Measurements from ENCODE around the gene FSTL5.

FSTL5 gene

DNA sequence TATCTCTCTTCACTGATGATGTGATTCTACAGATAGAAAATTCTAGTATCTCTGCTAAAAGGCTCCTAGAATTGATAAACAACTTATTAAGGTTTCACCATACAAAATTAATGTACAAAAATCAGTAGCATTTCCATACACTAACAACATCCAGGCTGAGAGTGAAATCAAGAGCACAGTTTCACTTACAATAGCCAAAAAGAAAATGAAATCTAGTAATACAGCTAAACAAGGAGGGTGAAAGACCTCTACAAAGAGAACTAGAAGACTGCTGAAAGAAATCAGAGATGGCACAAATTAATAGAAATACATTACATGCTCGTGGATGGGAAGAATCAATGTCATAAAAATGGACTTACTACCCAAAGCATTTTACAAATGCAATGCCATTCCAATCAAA, 751.9 kb downstream of the FSTL5 start:
- Histone ChIP-seq H3K36me3 (ENCODE audit: insufficient read depth, low read length) (no peaks in the 10 kb centered on the region), H3K4me3 (ENCODE audit: low read depth, low read length) (no peak overlapping the region), H3K27me3 (ENCODE audit: insufficient read depth, low read length) (no peaks in the 10 kb centered on the region), H3K4me1 (ENCODE audit: control insufficient read depth, insufficient read depth, low read length, unreplicated experiment) (no peaks in the 10 kb centered on the region), H3K79me2 (ENCODE audit: control insufficient read depth, insufficient read depth, low read length, unreplicated experiment) (no peaks in the 10 kb centered on the region), H2AFZ (ENCODE audit: low read length, unreplicated experiment) (no peak overlapping the region), H3K27ac (ENCODE audit: low read depth, low read length) (no peak overlapping the region)

- Histone ChIP-seq H3K4me1 (ENCODE audit: control insufficient read depth, insufficient read depth, low read length, unreplicated experiment) (no peaks in the 10 kb centered on the region), H3K27me3 (ENCODE audit: insufficient read depth, low read length) (no peaks in the 10 kb centered on the region), H2AFZ (ENCODE audit: low read length, unreplicated experiment) (no peak overlapping the region), H3K4me3 (ENCODE audit: low read depth, low read length) (no peak overlapping the region), H3K36me3 (ENCODE audit: insufficient read depth, low read length) (no peaks in the 10 kb centered on the region), H3K79me2 (ENCODE audit: control insufficient read depth, insufficient read depth, low read length, unreplicated experiment) (no peaks in the 10 kb centered on the region), H3K27ac (ENCODE audit: low read depth, low read length) (no peak overlapping the region)
Measured at GRCh38 chr4:161404346-161405110, 759.3 kb downstream of the FSTL5 start.

DNA sequence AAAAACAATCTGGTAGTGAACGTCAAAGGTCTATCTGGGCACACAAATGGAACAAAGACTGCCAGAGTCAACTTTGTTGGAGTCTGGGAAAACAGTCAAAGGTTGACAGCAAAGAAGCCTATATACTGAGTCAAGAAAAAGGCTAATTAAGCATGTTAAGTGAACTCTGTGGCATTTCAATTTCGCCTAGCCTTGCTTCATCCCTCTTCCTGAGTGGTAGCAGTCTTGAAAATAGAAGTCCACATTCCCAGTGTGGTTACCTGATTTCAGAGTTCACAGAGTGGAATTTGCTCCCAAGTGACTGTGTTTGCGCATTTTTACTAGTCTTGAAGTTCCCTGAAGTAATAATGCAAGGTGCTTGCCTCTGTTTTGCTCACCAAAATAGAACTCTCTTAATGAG, 760.0 kb downstream of the FSTL5 start:
- no peaks in the 10 kb centered on the region for H3K79me2 ChIP-seq (ENCODE audit: control insufficient read depth, insufficient read depth, low read length, unreplicated experiment)
- no peak overlapping the region for H3K27ac ChIP-seq (ENCODE audit: low read depth, low read length)
- H3K4me3 ChIP-seq (ENCODE audit: low read depth, low read length): no peak overlapping the region
- no peaks in the 10 kb centered on the region for H3K4me1 ChIP-seq (ENCODE audit: control insufficient read depth, insufficient read depth, low read length, unreplicated experiment)
- no peaks in the 10 kb centered on the region for H3K36me3 ChIP-seq (ENCODE audit: insufficient read depth, low read length)
- H3K27me3 ChIP-seq (ENCODE audit: insufficient read depth, low read length): no peaks in the 10 kb centered on the region
- no peak overlapping the region for H2AFZ ChIP-seq (ENCODE audit: low read length, unreplicated experiment)

DNA sequence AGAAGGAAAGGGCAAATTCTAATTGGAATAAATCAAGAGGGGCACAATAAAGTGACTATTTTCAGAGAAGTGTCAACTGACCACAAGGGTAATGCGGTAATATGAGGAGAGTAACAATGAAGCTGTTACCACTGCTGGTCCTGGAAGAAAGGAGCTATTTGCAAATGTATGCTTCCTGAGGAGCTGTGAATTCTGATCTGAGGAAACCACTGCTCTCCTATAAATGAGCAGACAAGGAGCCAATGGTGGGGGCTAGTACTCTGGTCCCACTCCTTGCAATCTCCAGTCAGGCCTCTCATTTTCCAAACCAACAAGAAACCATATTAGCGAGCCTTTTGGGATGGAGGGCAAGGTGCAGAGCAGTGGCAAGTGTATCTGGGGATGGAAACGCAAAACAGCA, 770.2 kb downstream of the FSTL5 start:
- Histone ChIP-seq H2AFZ (ENCODE audit: low read length, unreplicated experiment) (no peak overlapping the region), H3K36me3 (ENCODE audit: insufficient read depth, low read length) (no peaks in the 10 kb centered on the region), H3K27me3 (ENCODE audit: insufficient read depth, low read length) (no peaks in the 10 kb centered on the region), H3K79me2 (ENCODE audit: control insufficient read depth, insufficient read depth, low read length, unreplicated experiment) (no peaks in the 10 kb centered on the region), H3K4me1 (ENCODE audit: control insufficient read depth, insufficient read depth, low read length, unreplicated experiment) (no peaks in the 10 kb centered on the region), H3K27ac (ENCODE audit: low read depth, low read length) (no peak overlapping the region), H3K4me3 (ENCODE audit: low read depth, low read length) (no peak overlapping the region)

- Histone ChIP-seq H2AFZ (ENCODE audit: low read length, unreplicated experiment) (no peak overlapping the region), H3K79me2 (ENCODE audit: control insufficient read depth, insufficient read depth, low read length, unreplicated experiment) (no peaks in the 10 kb centered on the region), H3K36me3 (ENCODE audit: insufficient read depth, low read length) (no peaks in the 10 kb centered on the region), H3K4me1 (ENCODE audit: control insufficient read depth, insufficient read depth, low read length, unreplicated experiment) (no peaks in the 10 kb centered on the region), H3K27me3 (ENCODE audit: insufficient read depth, low read length) (no peaks in the 10 kb centered on the region), H3K27ac (ENCODE audit: low read depth, low read length) (no peak overlapping the region), H3K4me3 (ENCODE audit: low read depth, low read length) (no peak overlapping the region)
Measured at GRCh38 chr4:161382655-161383054, 781.1 kb downstream of the FSTL5 start.

DNA sequence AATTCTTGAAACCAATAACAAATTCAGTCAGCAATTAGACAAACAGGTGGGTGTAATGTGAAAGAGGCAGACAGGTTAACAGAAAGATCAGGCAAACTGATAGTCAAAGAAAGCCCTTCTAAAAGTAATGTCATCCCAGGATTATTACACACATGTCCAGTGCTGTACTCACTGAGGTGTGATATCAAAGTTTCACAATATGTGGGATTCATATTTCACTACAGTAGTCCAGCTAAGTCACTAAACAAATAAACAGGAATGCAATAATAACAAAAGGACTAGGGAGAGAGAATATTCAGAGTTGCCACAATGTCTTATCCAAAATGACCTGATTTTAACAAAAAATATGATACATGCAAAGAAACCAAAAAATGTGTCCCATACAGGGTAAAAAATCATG, 787.5 kb downstream of the FSTL5 start:
- Histone ChIP-seq H3K4me1 (ENCODE audit: control insufficient read depth, insufficient read depth, low read length, unreplicated experiment) (no peaks in the 10 kb centered on the region), H3K36me3 (ENCODE audit: insufficient read depth, low read length) (no peaks in the 10 kb centered on the region), H3K4me3 (ENCODE audit: low read depth, low read length) (no peak overlapping the region), H2AFZ (ENCODE audit: low read length, unreplicated experiment) (no peak overlapping the region), H3K27ac (ENCODE audit: low read depth, low read length) (no peak overlapping the region), H3K79me2 (ENCODE audit: control insufficient read depth, insufficient read depth, low read length, unreplicated experiment) (no peaks in the 10 kb centered on the region), H3K27me3 (ENCODE audit: insufficient read depth, low read length) (no peaks in the 10 kb centered on the region)

DNA sequence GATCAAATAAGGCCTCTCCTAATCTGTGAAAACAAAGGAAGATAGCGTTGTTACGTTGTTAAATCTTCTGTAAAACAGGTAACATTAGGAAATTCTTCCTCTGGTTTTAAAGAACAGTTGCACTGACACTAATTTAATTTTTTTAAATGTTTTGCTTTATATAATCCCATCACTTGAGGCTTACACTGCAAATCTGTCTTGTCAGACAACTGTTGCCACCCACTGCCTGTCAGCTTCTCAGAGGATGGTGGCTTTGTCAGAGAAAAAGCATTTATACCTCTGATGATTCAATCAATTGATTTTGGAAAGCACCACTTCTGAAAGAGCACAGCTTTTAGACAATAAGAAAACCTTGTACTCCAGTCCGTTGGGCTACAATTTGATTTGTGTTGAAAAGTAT, 799.1 kb downstream of the FSTL5 start:
- H3K79me2 ChIP-seq (ENCODE audit: control insufficient read depth, insufficient read depth, low read length, unreplicated experiment): no peaks in the 10 kb centered on the region
- H3K4me3 ChIP-seq (ENCODE audit: low read depth, low read length): no peak overlapping the region
- H3K4me1 ChIP-seq (ENCODE audit: control insufficient read depth, insufficient read depth, low read length, unreplicated experiment): no peaks in the 10 kb centered on the region
- H3K27me3 ChIP-seq (ENCODE audit: insufficient read depth, low read length): no peaks in the 10 kb centered on the region
- no peaks in the 10 kb centered on the region for H3K36me3 ChIP-seq (ENCODE audit: insufficient read depth, low read length)
- no peak overlapping the region for H3K27ac ChIP-seq (ENCODE audit: low read depth, low read length)
- H2AFZ ChIP-seq (ENCODE audit: low read length, unreplicated experiment): no peak overlapping the region

DNA sequence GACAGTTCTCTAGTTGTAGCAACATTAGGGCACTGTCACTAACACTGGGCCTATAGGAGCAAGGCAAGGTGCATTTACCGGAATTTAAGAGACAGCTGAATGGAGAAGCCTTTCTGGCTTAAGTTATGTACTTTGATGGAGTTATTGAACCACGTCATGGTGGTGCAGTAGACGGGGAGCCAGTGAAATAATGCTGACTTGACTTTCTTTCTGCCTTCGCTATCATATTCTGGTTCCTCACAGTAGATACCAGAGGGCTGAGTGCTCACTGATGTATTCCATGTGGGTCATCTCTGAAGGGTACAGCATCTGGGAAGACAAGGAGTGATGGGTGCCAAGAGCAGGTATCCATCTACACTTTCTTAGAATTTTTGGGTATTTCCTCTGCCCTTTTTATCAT, 802.8 kb downstream of the FSTL5 start:
- no peaks in the 10 kb centered on the region for H3K36me3 ChIP-seq (ENCODE audit: insufficient read depth, low read length)
- no peak overlapping the region for H3K4me3 ChIP-seq (ENCODE audit: low read depth, low read length)
- H3K79me2 ChIP-seq (ENCODE audit: control insufficient read depth, insufficient read depth, low read length, unreplicated experiment): no peaks in the 10 kb centered on the region
- no peak overlapping the region for H2AFZ ChIP-seq (ENCODE audit: low read length, unreplicated experiment)
- no peaks in the 10 kb centered on the region for H3K4me1 ChIP-seq (ENCODE audit: control insufficient read depth, insufficient read depth, low read length, unreplicated experiment)
- no peak overlapping the region for H3K27ac ChIP-seq (ENCODE audit: low read depth, low read length)
- no peaks in the 10 kb centered on the region for H3K27me3 ChIP-seq (ENCODE audit: insufficient read depth, low read length)

DNA sequence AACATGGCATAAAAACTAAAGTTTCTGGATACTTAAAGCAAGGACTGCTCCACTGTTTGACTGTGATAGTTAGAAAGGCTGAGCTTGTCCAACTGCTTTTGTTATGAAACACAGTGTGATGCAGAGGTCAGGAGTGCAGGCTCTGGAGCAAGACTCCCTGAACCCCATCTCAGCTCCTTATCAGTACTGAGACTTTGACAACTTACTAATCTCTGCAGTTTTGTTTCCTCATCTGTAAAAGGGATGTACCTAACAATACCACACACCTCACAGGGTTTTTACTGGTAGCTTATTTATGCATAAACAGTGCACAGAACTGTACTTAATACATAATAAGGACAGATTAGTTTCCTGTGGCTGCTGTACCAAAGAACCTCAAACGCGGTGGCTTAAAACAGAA, 804.3 kb downstream of the FSTL5 start:
- Histone ChIP-seq H3K4me3 (ENCODE audit: low read depth, low read length) (no peak overlapping the region), H2AFZ (ENCODE audit: low read length, unreplicated experiment) (no peak overlapping the region), H3K36me3 (ENCODE audit: insufficient read depth, low read length) (no peaks in the 10 kb centered on the region), H3K79me2 (ENCODE audit: control insufficient read depth, insufficient read depth, low read length, unreplicated experiment) (no peaks in the 10 kb centered on the region), H3K4me1 (ENCODE audit: control insufficient read depth, insufficient read depth, low read length, unreplicated experiment) (no peaks in the 10 kb centered on the region), H3K27ac (ENCODE audit: low read depth, low read length) (no peak overlapping the region), H3K27me3 (ENCODE audit: insufficient read depth, low read length) (no peaks in the 10 kb centered on the region)

DNA sequence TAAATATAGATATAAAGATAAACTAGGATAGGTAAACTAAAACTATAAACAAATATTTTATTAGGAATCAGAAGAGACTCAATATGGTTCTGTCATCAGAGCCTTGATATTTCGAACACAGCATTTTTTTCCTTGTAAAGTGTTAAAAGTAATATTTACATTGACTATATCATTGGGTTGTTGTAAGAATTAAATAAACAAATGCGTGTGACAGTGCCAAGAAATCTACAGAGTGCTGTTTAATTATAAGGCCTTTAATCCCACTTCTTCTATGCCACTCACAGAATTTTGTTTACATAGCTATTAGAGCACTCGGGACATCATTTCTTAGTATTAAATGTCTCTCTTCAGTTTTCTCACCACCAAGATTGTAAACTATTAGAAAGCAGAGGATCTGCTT, 807.4 kb downstream of the FSTL5 start:
- Histone ChIP-seq H2AFZ (ENCODE audit: low read length, unreplicated experiment) (no peak overlapping the region), H3K36me3 (ENCODE audit: insufficient read depth, low read length) (no peaks in the 10 kb centered on the region), H3K4me3 (ENCODE audit: low read depth, low read length) (no peak overlapping the region), H3K27ac (ENCODE audit: low read depth, low read length) (no peak overlapping the region), H3K4me1 (ENCODE audit: control insufficient read depth, insufficient read depth, low read length, unreplicated experiment) (no peaks in the 10 kb centered on the region), H3K79me2 (ENCODE audit: control insufficient read depth, insufficient read depth, low read length, unreplicated experiment) (no peaks in the 10 kb centered on the region), H3K27me3 (ENCODE audit: insufficient read depth, low read length) (no peaks in the 10 kb centered on the region)

DNA sequence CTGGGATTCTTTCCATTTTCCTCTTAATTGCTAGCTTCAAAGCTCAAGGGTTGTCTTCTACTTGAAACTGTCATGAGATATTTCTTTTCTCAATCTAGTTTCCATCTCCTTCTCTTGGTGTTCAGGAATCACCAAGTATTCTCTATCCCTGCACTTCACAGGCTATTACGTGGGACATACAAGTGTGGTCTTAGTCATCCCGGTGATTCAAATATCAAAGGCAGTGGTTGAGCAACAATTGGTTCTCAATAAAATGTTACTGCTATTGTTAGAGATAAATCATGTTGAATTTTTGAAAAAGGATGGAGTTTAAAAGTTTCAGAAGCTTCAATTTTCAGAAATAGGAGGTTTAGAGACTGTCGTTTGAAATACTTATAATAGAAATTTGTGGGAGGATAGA, 812.9 kb downstream of the FSTL5 start:
- no peaks in the 10 kb centered on the region for H3K79me2 ChIP-seq (ENCODE audit: control insufficient read depth, insufficient read depth, low read length, unreplicated experiment)
- H3K27me3 ChIP-seq (ENCODE audit: insufficient read depth, low read length): no peaks in the 10 kb centered on the region

More for the DNA sequence above, 812.9 kb downstream of the FSTL5 start:
- Histone ChIP-seq H2AFZ (ENCODE audit: low read length, unreplicated experiment) (no peak overlapping the region), H3K4me1 (ENCODE audit: control insufficient read depth, insufficient read depth, low read length, unreplicated experiment) (no peaks in the 10 kb centered on the region), H3K36me3 (ENCODE audit: insufficient read depth, low read length) (no peaks in the 10 kb centered on the region), H3K4me3 (ENCODE audit: low read depth, low read length) (no peak overlapping the region), H3K27ac (ENCODE audit: low read depth, low read length) (no peak overlapping the region)

Measured in ACC112 (cell line).